Activated T-cell treated with anti-CD3 and anti-CD28 coated beads, Interleukin-2, amount 50 U/mL, for 24 hours (primary cell): ENCODE data around the gene TMEM63A.
A peak's percentile ranks its signal among the peaks of the same experiment; 100 is the strongest.

Experiments
- DNase-seq: peaks from one replicate; pipeline ENCODE4 v3.0.0-alpha.2; 2020
- H3K27ac Mint-ChIP-seq: 2 replicates; pipeline ENCODE4 v1.8.0; 2020; ENCODE audit warnings: mild to moderate bottlenecking, mixed read lengths
- H3K27me3 Mint-ChIP-seq: 2 replicates; pipeline ENCODE4 v1.8.0; 2020; ENCODE audit warnings: mixed read lengths
- H3K36me3 Mint-ChIP-seq: 2 replicates; pipeline ENCODE4 v1.8.0; 2020; ENCODE audit warnings: low read depth, mixed read lengths
- H3K4me1 Mint-ChIP-seq: 2 replicates; pipeline ENCODE4 v1.8.0; 2020; ENCODE audit warnings: low read depth, mixed read lengths
- H3K4me3 Mint-ChIP-seq: 2 replicates; pipeline ENCODE4 v1.8.0; 2020; ENCODE audit warnings: mild to moderate bottlenecking, moderate library complexity, mixed read lengths
- H3K9me3 Mint-ChIP-seq: 2 replicates; pipeline ENCODE4 v1.8.0; 2020; ENCODE audit warnings: mixed read lengths

The TMEM63A gene

GRCh38 chr1:225855503-225856300, 26.5 kb downstream of the TMEM63A start:
- no peaks in the 10 kb centered on the region for H3K27me3 Mint-ChIP-seq
- H3K4me1 Mint-ChIP-seq = peaks cover 32% of the 10 kb centered on the region
- H3K4me3 Mint-ChIP-seq = no peak overlapping the region
- peaks cover 87% of the 10 kb centered on the region for H3K36me3 Mint-ChIP-seq
- H3K9me3 Mint-ChIP-seq = no peaks in the 10 kb centered on the region
- DNase-seq = no peak
- H3K27ac Mint-ChIP-seq = peak overlapping the region; percentile 72

- Mint-ChIP-seq H3K9me3 (no peaks in the 10 kb centered on the region), H3K27ac (peak overlapping the region; percentile 49), H3K4me1 (peaks cover 50% of the 10 kb centered on the region), H3K4me3 (no peak overlapping the region), H3K27me3 (no peaks in the 10 kb centered on the region), H3K36me3 (peaks cover 87% of the 10 kb centered on the region)
- DNase-seq = no peak
Measured at GRCh38 chr1:225853441-225853840, 28.7 kb downstream of the TMEM63A start.

GRCh38 chr1:225852413-225853124, 29.6 kb downstream of the TMEM63A start:
- Mint-ChIP-seq H3K27ac (peak overlapping the region; percentile 75), H3K9me3 (no peaks in the 10 kb centered on the region), H3K4me1 (peaks cover 59% of the 10 kb centered on the region), H3K4me3 (no peak overlapping the region), H3K27me3 (no peaks in the 10 kb centered on the region), H3K36me3 (peaks cover 87% of the 10 kb centered on the region)
- no peak for DNase-seq

- Mint-ChIP-seq H3K36me3 (peaks cover 85% of the 10 kb centered on the region), H3K9me3 (no peaks in the 10 kb centered on the region), H3K27ac (peak overlapping the region; percentile 75), H3K4me1 (peaks cover 59% of the 10 kb centered on the region), H3K4me3 (no peak overlapping the region), H3K27me3 (no peaks in the 10 kb centered on the region)
- no peak for DNase-seq
Measured at GRCh38 chr1:225851805-225852204, 30.4 kb downstream of the TMEM63A start.

- no peak for DNase-seq
- Mint-ChIP-seq H3K27ac (peak overlapping the region; percentile 79), H3K36me3 (peaks cover 82% of the 10 kb centered on the region)
Measured at GRCh38 chr1:225850370-225850769, 31.8 kb downstream of the TMEM63A start.

GRCh38 chr1:225849925-225850324, 32.3 kb downstream of the TMEM63A start:
- Mint-ChIP-seq H3K27me3 (no peaks in the 10 kb centered on the region), H3K4me3 (no peak overlapping the region), H3K4me1 (peaks cover 53% of the 10 kb centered on the region), H3K27ac (peak overlapping the region; percentile 79), H3K36me3 (peaks cover 79% of the 10 kb centered on the region), H3K9me3 (no peaks in the 10 kb centered on the region)
- peak; percentile 55 for DNase-seq

More at GRCh38 chr1:225850370-225850769, 31.8 kb downstream of the TMEM63A start:
- Mint-ChIP-seq H3K9me3 (no peaks in the 10 kb centered on the region), H3K4me1 (peaks cover 53% of the 10 kb centered on the region), H3K4me3 (no peak overlapping the region), H3K27me3 (no peaks in the 10 kb centered on the region)

- Mint-ChIP-seq H3K27ac (peak overlapping the region; percentile 87), H3K4me3 (peak overlapping the region; percentile 15), H3K27me3 (no peaks in the 10 kb centered on the region)
Measured at GRCh38 chr1:225848030-225848955, 33.9 kb downstream of the TMEM63A start.

GRCh38 chr1:225847610-225848009, 34.6 kb downstream of the TMEM63A start:
- H3K4me1 Mint-ChIP-seq = peaks cover 42% of the 10 kb centered on the region
- H3K27me3 Mint-ChIP-seq = no peaks in the 10 kb centered on the region
- peaks cover 56% of the 10 kb centered on the region for H3K36me3 Mint-ChIP-seq
- no peak overlapping the region for H3K4me3 Mint-ChIP-seq
- no peak for DNase-seq
- peak overlapping the region; percentile 87 for H3K27ac Mint-ChIP-seq
- no peaks in the 10 kb centered on the region for H3K9me3 Mint-ChIP-seq

More at GRCh38 chr1:225848030-225848955, 33.9 kb downstream of the TMEM63A start:
- Mint-ChIP-seq H3K4me1 (peaks cover 47% of the 10 kb centered on the region), H3K36me3 (peaks cover 63% of the 10 kb centered on the region), H3K9me3 (no peaks in the 10 kb centered on the region)
- no peak for DNase-seq

- Mint-ChIP-seq H3K27me3 (no peaks in the 10 kb centered on the region), H3K4me1 (peaks cover 40% of the 10 kb centered on the region), H3K4me3 (no peak overlapping the region), H3K36me3 (peaks cover 46% of the 10 kb centered on the region), H3K27ac (no peak overlapping the region), H3K9me3 (no peaks in the 10 kb centered on the region)
- DNase-seq = no peak
Measured at GRCh38 chr1:225846331-225847310, 35.6 kb downstream of the TMEM63A start.

- peaks cover 38% of the 10 kb centered on the region for H3K36me3 Mint-ChIP-seq
- H3K9me3 Mint-ChIP-seq = no peaks in the 10 kb centered on the region
- peaks cover 39% of the 10 kb centered on the region for H3K4me1 Mint-ChIP-seq
- no peaks in the 10 kb centered on the region for H3K27me3 Mint-ChIP-seq
- no peak overlapping the region for H3K4me3 Mint-ChIP-seq
- DNase-seq = peak; percentile 60
- peak overlapping the region; percentile 47 for H3K27ac Mint-ChIP-seq
Measured at GRCh38 chr1:225845571-225846259, 36.5 kb downstream of the TMEM63A start.

GRCh38 chr1:225845097-225845496, 37.1 kb downstream of the TMEM63A start:
- Mint-ChIP-seq H3K4me1 (peaks cover 38% of the 10 kb centered on the region), H3K27ac (no peak overlapping the region), H3K9me3 (no peaks in the 10 kb centered on the region), H3K27me3 (no peaks in the 10 kb centered on the region), H3K4me3 (no peak overlapping the region), H3K36me3 (peaks cover 32% of the 10 kb centered on the region)
- DNase-seq = no peak

- H3K9me3 Mint-ChIP-seq = no peaks in the 10 kb centered on the region
- peaks cover 27% of the 10 kb centered on the region for H3K36me3 Mint-ChIP-seq
- no peaks in the 10 kb centered on the region for H3K27me3 Mint-ChIP-seq
- H3K4me3 Mint-ChIP-seq = no peak overlapping the region
- no peak for DNase-seq
- peaks cover 37% of the 10 kb centered on the region for H3K4me1 Mint-ChIP-seq
- H3K27ac Mint-ChIP-seq = no peak overlapping the region
Measured at GRCh38 chr1:225844236-225845061, 37.7 kb downstream of the TMEM63A start.
